ENCODE measurements around the gene DENND5B.
"Not testable (repeated sequence)": the region's sequence is repeated elsewhere in the genome, so short reads cannot be mapped to it uniquely, and the experiment has no call there.

Gene DENND5B

GRCh38 chr12:31377210-31377609 lies 213.7 kb downstream of the DENND5B start:
- DNase-seq (ENCODE audit: low read depth), result not testable (repeated sequence)

- not testable (repeated sequence) for DNase-seq (ENCODE audit: low read depth)
Measured at GRCh38 chr12:31375422-31375821, 215.5 kb downstream of the DENND5B start.

DNA sequence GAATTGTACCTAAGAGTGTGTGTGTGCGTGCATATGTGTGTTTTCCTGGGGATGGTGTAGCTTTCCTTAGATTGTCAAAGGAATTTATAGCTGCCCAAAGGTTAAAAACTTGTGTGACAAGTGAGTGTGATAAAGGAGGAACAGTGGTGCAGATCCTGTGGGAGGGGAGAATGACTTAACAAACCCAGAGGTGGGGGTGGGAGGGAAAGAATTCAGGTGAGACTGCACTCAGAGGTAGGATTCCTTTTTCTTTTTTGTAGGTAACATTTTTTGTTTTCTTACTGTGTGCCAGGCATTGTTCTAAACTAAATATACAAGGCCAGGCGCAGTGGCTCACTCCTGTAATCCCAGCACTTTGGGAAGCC lies 219.7 kb downstream of the DENND5B start:
- DNase-seq (ENCODE audit: low read depth), result no peak

DNA sequence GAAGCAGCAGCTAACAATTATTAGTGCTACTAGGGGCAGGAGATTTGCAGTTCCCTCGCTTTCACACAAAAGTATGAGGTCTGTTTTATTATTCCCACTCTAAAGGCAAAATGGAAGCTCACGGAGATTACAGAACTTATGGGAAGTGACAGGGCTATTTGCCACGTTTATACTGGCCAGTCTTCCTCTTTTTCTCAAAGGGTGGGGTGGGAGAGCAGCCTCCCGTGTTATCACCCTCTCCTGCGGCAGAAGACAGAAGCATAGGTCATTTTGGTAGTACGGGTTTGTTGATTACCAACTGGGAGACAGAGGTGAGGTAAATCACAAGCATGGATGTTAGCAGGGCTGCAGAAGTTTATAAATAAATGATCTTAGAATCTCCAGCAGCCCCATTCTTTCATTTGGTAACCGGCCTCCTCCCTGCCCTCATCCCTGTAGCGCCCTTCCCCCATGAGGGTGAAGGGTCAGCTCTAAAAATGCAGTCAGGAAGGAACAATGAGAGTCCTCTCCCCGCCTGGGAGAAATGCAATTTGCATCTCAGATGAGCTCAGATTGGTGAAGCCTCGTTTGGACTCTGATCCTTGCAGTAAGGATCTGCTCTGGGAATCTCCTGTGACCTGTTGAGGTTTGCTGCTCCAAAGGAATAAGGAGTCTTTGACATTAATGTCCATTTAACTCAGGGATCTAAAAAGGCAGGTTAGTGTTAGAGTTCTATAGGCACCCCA lies 220.2 kb downstream of the DENND5B start:
- no peak for DNase-seq (ENCODE audit: low read depth)

GRCh38 chr12:31369712-31370521 lies 221.0 kb downstream of the DENND5B start:
- no peak for DNase-seq (ENCODE audit: low read depth)

DNA sequence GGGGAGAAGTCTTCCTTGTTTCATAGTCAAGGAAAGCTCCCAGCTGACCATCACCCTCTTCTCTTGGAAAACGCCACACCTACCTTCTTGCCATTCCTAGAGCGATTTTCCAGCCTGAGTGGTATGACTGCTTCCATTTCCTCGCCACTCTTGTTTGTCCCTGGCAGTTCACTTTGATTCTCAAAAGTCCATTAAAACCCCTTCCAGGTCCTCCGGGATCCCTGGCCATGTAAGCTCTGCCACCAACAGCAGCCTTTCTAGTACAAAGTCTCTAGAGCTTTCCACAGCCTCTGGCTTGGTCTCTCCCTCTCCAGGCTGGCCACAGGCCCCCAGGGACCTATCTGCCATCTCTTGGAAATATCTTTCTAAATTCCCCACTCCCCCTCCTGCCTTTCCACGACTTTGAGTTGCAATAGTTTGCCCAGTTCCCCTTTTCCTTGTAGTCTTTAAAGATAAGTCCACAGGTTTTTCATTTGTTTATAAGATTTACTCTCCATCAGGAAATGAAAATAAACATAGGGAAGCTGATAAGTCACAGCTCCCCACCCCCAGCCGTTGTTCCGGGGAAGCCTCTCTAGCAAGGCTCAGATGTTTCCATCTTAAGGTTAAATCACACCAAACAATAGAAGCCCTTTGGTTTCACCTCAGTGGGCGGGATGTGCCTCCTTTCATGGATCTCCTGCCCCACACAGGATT lies 222.1 kb downstream of the DENND5B start:
- DNase-seq (ENCODE audit: low read depth), result no peak

- no peak for DNase-seq (ENCODE audit: low read depth)
Measured at GRCh38 chr12:31366104-31366621, 224.8 kb downstream of the DENND5B start.

GRCh38 chr12:31363831-31364230 lies 227.1 kb downstream of the DENND5B start:
- no peak for DNase-seq (ENCODE audit: low read depth)

DNA sequence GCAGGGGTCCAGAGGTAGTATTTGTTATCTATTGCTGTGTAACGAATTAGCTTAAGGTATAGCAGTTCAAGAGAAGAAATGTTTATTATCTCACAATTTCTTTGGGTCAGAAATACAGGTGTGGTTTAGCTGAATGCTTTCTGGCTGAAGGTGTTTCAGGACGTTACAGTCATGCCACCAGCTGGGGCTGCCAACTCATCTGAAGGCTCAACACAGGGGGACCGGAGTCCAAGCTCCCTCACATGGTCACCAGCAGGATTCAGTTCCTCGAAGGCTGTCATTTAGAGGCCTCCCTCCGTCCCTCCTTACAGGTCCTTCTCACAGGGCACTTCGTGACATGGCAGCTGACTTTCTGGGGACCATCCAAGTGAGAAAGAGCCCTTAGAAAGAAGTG lies 227.5 kb downstream of the DENND5B start:
- no peak for DNase-seq (ENCODE audit: low read depth)

DNA sequence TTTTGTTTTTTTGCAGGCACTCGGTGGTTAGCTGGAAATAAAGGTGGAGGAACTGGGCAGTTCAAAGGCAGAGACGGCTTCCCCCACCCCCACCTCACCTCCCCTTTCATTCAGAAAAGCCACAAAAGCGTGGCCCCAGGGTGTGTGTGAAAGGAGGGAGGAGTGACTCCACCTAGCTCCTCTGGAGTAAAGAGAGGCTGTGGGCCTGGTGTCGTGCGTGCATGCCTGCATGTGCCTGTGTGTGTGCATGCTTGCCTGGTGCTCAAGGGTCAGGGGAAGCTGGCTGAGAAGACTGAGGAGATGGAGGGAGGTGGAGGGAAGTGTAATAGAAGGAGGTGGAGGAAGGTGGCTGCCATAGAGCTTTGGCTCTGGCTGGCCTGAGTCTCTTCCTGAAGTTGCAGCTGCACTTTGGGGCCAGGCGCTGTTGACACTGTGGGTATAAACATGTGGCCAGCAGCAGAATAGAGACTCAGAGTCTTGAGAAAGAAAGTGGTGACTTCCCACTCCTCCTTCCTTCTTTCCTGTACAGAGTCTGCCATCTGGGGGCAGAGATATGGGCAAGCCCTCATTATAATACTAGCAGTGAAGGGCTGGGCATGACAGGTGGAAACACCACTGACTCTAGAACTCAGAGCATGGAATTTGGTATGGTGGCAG lies 228.0 kb downstream of the DENND5B start:
- no peak for DNase-seq (ENCODE audit: low read depth)

DNA sequence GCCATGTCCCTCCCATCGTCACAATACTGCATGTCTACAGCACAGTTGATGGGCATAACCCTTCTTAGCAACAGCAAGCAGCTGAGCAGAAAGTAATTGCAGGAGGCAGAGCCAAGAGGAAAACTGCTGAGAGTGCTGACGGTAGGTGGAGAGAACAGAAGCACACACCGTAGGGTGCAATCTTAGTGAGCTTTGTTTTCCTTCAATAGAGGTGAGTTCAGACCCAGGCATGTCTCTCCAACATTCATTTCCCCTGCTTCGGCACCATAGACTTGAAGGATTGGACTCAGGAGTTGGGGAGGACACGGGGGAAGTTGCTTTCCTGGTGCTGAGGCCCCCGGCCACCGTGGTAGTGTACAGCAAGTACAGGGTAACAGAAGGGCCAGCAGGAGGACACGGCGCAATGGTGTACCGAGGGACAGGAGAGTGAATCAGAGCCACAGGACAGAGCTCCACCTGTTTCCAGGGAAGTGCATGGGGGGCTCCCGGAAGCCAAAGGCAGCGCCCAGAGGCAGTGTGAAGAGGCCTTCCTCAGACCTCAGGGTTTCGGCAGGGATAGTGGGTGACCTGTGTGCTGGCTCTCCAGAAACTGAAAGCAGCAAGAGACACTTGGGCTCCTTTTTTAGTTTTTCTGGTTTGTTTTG lies 228.7 kb downstream of the DENND5B start:
- no peak for DNase-seq (ENCODE audit: low read depth)

DNA sequence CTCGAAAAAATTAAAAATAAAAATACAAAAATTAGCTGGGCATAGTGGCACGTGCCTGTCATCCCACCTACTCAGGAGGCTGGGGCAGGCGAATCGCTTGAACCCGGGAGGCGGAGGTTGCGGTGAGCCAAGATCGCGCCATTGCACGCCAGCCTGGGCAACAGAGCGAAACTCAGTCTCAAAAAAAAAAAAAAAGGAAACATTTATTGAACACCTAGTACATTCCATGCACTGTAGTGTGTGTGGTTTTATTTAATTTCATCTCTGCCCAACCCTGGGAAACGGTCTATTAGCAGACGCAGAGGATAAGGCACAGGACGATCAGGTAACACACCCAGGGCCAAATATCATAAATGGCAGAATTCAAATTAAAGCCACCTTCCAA lies 229.2 kb downstream of the DENND5B start:
- DNase-seq (ENCODE audit: low read depth), result no peak

DNA sequence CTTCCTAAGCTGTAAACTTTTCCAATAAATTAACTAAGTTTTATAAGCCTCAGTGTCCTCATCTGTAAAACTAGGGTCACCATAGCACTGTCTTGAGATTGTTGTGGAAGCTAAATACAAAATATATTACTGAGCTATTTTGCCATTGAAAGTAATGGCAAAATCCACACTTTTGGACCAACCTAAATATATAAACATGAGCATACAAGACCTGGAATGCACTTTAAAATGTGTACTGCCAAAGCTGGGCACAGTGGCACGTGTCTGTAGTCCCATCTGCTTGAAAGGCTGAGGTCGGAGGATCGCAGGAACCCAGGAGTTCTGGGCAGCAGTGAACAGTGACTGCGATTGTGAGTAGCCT lies 235.2 kb downstream of the DENND5B start:
- DNase-seq (ENCODE audit: low read depth), result no peak

DNA sequence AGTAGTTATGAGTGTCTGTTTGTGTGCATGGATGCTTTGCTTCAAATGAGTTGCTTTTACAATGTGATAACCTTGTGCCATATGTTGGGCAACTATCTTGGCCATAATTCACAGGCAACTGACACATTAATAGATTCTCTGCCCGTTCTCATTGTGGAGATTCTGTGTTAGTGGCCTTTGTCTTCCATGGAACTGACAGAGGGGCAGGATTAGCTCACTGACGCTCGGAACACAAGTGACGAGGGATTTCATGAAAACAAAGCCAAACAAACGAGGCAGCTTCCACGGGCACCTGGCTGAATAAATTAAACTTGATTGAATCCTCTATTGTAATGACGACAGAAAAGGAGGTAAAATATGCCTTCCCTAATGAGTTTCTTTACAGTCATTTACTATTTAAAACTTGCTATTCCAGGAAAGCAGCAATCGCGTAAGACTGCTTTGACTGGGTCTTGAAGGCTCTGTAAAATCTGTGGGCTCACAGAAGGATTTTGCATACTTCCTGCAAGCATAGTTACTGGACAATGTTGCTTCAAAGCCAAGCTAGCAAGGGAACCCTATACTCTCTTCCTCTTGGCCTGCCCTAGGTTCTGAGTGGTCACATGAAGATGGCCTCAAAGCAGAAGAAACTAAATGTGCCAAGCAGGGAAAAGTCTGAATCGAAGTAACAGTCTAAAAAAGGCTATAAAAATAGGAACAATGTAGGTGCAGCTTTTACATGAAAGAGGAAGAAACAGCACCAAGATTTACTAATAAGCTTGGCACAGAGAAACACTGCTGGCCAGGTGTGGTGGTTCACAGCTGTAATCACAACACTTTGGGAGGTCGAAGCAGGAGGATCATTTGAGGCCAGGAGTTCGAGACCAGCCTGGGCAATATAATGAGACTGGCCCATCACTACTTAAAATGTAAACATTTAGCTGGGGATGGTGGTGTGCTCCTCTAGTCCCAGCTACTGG lies 236.9 kb downstream of the DENND5B start:
- DNase-seq (ENCODE audit: low read depth), result no peak

GRCh38 chr12:31346267-31346666 lies 244.7 kb downstream of the DENND5B start:
- DNase-seq (ENCODE audit: low read depth), result no peak

GRCh38 chr12:31343139-31343538 lies 247.8 kb downstream of the DENND5B start:
- DNase-seq (ENCODE audit: low read depth), result no peak

DNA sequence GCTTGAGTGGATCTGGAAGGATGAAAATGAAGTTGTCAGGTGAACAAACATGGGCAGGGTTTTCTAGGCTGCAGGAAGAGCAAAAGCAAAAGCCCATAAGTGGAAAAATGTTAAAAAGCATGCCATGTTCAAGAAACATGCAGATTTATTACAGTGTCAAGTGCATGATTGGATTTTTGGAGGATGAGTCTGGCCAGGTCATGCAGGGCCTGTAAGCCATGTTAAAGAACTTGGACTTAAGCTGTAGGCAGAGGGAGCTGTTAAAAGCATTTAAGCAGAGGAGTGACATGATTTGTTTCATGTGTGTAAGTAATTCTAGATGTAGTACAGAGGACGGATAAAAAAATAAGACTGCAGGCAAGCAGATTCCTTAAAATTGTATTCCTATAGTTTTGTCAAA lies 248.7 kb downstream of the DENND5B start:
- no peak for DNase-seq (ENCODE audit: low read depth)

GRCh38 chr12:31339831-31340622 lies 250.9 kb downstream of the DENND5B start:
- no peak for DNase-seq (ENCODE audit: low read depth)

DNA sequence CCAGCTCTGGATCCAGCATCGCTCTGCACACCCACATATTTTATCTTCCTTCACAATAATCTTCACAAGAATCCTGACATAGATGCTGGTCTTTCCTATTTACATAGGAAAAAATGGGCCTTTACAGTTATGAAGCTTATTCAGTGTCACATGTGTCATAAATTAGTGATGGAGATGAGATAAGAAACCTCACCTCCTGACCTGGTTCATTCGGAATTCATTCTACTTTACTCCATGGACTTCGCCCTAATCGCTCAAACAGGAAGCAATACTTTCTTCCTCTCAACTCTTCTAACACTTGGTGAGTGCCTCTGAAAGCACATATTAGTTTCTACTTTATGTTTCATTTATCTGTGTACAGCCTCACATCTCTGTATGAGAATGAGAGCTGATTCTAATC lies 253.0 kb downstream of the DENND5B start:
- no peak for DNase-seq (ENCODE audit: low read depth)

Measured in activated T-helper 9 cell treated with anti-CD3 and anti-CD28 coated beads, Interleukin-2, amount 50 U/mL, for 16 hours (primary cell).